ENCODE data around the gene PRKCE.

GRCh38 chr2:45763255-45763654 is 111.8 kb downstream of the PRKCE start:
- TF ChIP-seq POLR2AphosphoS5 (IDR thresholded peaks at IDR 0.05; ENCODE audit: borderline replicate concordance, low read depth, low read length): no peak
- TF ChIP-seq EZH2 (IDR thresholded peaks at IDR 0.05): no peak
